SH-SY5Y (cell line): ENCODE results near the gene COL24A1.

Experiments used
- GATA2 ChIP-seq: IDR thresholded peaks from 2 replicates; pipeline ENCODE4 v1.6.1; 2011; ENCODE audit warnings: mild to moderate bottlenecking, low read depth, low read length
- GATA3 ChIP-seq: IDR thresholded peaks from 2 replicates; pipeline ENCODE4 v1.6.1; 2011; ENCODE audit warnings: low read depth, mild to moderate bottlenecking, low read length, moderate library complexity

- TF ChIP-seq GATA3 (no peak), GATA2 (no peak)
Measured at GRCh38 chr1:85892366-85892765, 264.2 kb downstream of the COL24A1 start.
